Stomach (tissue), 9 donors: Measurements from ENCODE around the gene COL21A1. TPM values are rescaled to one million over a fixed set of nuclear protein-coding genes. Genes with fewer than 3 reads are reported as not detected.

Experiments used
- DNase-seq, 2 donors: peaks; one replicate each; pipeline versions ENCODE4 v3.0.0 to v3.0.0-alpha.2; 2013 to 2019
- H3K27ac ChIP-seq, 5 donors: fragments of 200-600 bp in 4 of 5; sonication (generic) in 4 of 5; one replicate each; pipeline ENCODE4 v1.5.1; 2013 to 2019; ENCODE audit warnings: mild to moderate bottlenecking in 1 of 5, moderate library complexity in 1 of 5
- H3K27me3 ChIP-seq, 3 donors: fragments of 200-600 bp; sonication (generic); one replicate each; pipeline ENCODE4 v1.5.1; 2017 to 2019; ENCODE audit warnings: mixed run types in 1 of 3
- H3K36me3 ChIP-seq, 4 donors: fragments of 200-600 bp; sonication (generic); 1 replicate in 3 of 4; 2 replicates in 1 of 4; pipeline ENCODE4 v1.5.1; 2016 to 2019
- H3K4me1 ChIP-seq, 4 donors: fragments of 200-600 bp; sonication (generic); one replicate each; pipeline ENCODE4 v1.5.1; 2016 to 2019
- H3K4me3 ChIP-seq, 4 donors: fragments of 200-600 bp; sonication (generic) in 3 of 4; one replicate each; pipeline ENCODE4 v1.5.1; 2016 to 2019; ENCODE audit warnings: mild to moderate bottlenecking in 1 of 4
- H3K9me3 ChIP-seq, 4 donors: fragments of 200-600 bp; sonication (generic); one replicate each; pipeline ENCODE4 v1.5.1; 2016 to 2019
- EP300 ChIP-seq: sonication (generic); formaldehyde crosslinking; IDR thresholded peaks from one replicate; pipeline ENCODE4 v1.6.1; 2017; ENCODE audit warnings: antibody characterized with exemption
- POLR2A ChIP-seq, 4 donors: fragments of 450-650 bp; IDR thresholded peaks; one replicate each; pipeline ENCODE4 v1.6.1; 2016; ENCODE audit warnings: antibody characterized with exemption in 4 of 4, control low read depth in 2 of 4, mild to moderate bottlenecking in 1 of 4, moderate library complexity in 1 of 4
- POLR2AphosphoS5 ChIP-seq, 3 donors: sonication (generic); formaldehyde crosslinking; IDR thresholded peaks; one replicate each; pipeline ENCODE4 v1.6.1; 2016; ENCODE audit warnings: antibody characterized with exemption in 3 of 3
- WGBS, 5 donors: extraction: QIAGEN DNeasy Blood & Tissue Kit in 3 of 5; methylation state at CpG; one replicate each; pipeline versions ENCODE4 v1.1.5 to v1.1.7; 2013 to 2018; 5-methylcytosine and 5-hydroxymethylcytosine counted together
- intact Hi-C: fragments of 100-400 bp; cut with DNase I; formaldehyde crosslinking; loops from one replicate; pipeline ENCODE4 v1.15.1; 2023; ENCODE audit warnings: low total_unique reads
- polyA plus RNA-seq, 3 donors: library from polyadenylated mRNA; stranded (reverse); fragments of 200-250 nt; gene quantifications; one replicate each; pipeline ENCODE4 v1.2.3, GENCODE V29; 2013
- total RNA-seq, 5 donors: library from RNA; depleted of rRNA; stranded (reverse); fragments of >200 nt; gene quantifications; one replicate each; pipeline versions ENCODE4 v1.1.0 to v1.2.3, GENCODE V29; 2014 to 2016
- TF ChIP-seq, protein P1 (sequence below), 7 experiments: fragments of 450-650 bp in 4 of 7; fragments of 200-600 bp in 3 of 7; sonication (generic) in 3 of 7; IDR thresholded peaks; one replicate each; pipeline ENCODE4 v1.5.1; 2016 to 2019; ENCODE audit warnings: antibody characterized with exemption in 7 of 7, control low read depth in 2 of 7, mild to moderate bottlenecking in 1 of 7
- donor health status: healthy with polysubstance abuse.
- donor health status: Bipolar disorder and iron deficiency.
- donor health status: healthy.

The COL21A1 gene
- total and polyA plus RNA-seq, 8 donors, result 0.31 to 69.4 (median 4.1) TPM; not detected in 1

DNA sequence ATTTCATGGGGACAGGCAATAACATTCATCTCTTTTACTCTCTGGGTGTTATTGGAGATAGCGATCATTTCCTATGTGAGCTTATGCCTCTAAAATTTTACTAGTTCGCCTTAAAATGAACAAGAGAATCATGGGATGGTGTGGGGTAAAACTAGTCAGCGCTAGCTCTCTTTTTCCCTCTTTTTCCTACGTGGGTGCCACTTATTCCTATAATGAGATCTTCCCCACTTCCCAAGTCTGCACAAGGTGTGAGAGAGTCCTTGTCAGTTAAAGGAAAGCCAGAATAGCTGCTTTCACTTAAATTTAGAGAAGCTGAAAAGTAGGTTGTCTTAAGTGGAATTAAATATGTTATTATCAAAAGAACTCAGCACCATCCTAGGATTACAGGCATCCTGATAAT is 198.8 kb downstream of the COL21A1 start:
- TF ChIP-seq EP300 (no peak), POLR2A (IDR thresholded peaks at IDR 0.05) (no peak), POLR2AphosphoS5 (IDR thresholded peaks at IDR 0.05) (no peak)
- TF ChIP-seq, protein P1, sequence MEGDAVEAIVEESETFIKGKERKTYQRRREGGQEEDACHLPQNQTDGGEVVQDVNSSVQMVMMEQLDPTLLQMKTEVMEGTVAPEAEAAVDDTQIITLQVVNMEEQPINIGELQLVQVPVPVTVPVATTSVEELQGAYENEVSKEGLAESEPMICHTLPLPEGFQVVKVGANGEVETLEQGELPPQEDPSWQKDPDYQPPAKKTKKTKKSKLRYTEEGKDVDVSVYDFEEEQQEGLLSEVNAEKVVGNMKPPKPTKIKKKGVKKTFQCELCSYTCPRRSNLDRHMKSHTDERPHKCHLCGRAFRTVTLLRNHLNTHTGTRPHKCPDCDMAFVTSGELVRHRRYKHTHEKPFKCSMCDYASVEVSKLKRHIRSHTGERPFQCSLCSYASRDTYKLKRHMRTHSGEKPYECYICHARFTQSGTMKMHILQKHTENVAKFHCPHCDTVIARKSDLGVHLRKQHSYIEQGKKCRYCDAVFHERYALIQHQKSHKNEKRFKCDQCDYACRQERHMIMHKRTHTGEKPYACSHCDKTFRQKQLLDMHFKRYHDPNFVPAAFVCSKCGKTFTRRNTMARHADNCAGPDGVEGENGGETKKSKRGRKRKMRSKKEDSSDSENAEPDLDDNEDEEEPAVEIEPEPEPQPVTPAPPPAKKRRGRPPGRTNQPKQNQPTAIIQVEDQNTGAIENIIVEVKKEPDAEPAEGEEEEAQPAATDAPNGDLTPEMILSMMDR (IDR thresholded peaks at IDR 0.05), result no peak

DNA sequence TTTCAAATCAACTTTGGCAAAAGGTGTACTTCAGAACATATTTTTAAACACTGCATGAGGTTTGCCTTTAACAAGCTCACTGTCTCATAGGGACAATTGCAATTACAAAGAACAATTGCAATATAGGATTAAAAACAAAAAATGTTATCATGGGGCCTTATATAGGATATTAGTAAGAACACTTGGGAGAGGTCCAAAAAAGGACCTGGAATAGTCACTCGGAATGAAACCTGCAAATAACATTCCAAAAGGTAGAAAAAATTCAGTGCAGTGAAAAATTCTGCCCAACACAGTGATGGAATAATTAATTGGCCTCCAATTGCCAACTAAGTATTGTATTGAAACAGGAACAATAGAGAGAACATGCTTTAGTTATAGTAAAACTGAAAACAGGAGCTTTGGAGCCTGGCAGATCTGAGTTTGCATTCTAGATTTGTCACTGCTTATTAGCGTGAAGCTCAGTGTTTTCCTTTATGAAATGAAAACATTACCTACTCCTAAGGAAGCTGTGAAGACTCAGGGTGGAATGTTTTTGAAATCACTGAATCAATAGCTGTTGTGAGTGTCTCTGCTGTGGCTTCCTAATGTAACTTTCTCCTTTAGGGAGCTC is 199.3 kb downstream of the COL21A1 start:
- H3K9me3 ChIP-seq, result no peaks in the 10 kb centered on the region
- no peaks in the 10 kb centered on the region for H3K36me3 ChIP-seq
- DNase-seq, result no peak
- WGBS, 5 donors, result 74 to 85% (median 77%) methylated on average over 2 of the region's 2 CpGs
- no peaks in the 10 kb centered on the region for H3K4me1 ChIP-seq
- no peak overlapping the region for H3K4me3 ChIP-seq
- no peaks in the 10 kb centered on the region for H3K27me3 ChIP-seq
- no peak overlapping the region for H3K27ac ChIP-seq
- intact Hi-C loops, result no loop called here
- TF ChIP-seq EP300, result no peak
- TF ChIP-seq POLR2A (IDR thresholded peaks at IDR 0.05), result no peak
- TF ChIP-seq, protein P1 (IDR thresholded peaks at IDR 0.05), result no peak
- TF ChIP-seq POLR2AphosphoS5 (IDR thresholded peaks at IDR 0.05), result no peak

More for the DNA sequence above, 198.8 kb downstream of the COL21A1 start:
- intact Hi-C loops, result no loop called here
- no peaks in the 10 kb centered on the region for H3K9me3 ChIP-seq
- DNase-seq, result no peak
- no peaks in the 10 kb centered on the region for H3K27me3 ChIP-seq
- H3K36me3 ChIP-seq, result no peaks in the 10 kb centered on the region
- H3K4me1 ChIP-seq, result no peaks in the 10 kb centered on the region
- 78 to 90% (median 89%) methylated on average over 4 of the region's 4 CpGs for WGBS, 5 donors
- no peak overlapping the region for H3K4me3 ChIP-seq
- H3K27ac ChIP-seq, result no peak overlapping the region

DNA sequence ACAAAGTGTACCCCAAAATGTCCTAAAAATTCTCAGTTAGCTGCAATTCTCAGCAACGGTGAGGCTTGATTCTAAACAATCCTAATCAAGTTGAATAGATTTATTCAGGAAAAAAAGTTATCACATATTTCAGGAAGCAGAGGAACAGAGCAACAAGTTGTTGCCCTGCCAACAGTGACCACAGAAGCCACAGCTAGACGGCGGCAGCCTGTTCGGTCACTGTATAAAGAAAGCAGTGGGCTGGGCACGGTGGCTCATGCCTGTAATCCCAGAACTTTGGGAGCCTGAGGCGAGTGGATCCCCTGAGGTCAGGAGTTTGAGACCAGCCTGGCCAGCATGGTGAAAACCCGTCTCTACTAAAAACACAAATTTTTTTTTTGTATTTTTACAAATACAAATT is 200.8 kb downstream of the COL21A1 start:
- H3K9me3 ChIP-seq, result no peaks in the 10 kb centered on the region
- DNase-seq, result peak; percentile 25 to 32
- no peak overlapping the region for H3K27ac ChIP-seq
- H3K27me3 ChIP-seq, result no peaks in the 10 kb centered on the region
- H3K4me1 ChIP-seq, result no peaks in the 10 kb centered on the region
- H3K36me3 ChIP-seq, result no peaks in the 10 kb centered on the region
- intact Hi-C loops, result no loop called here
- TF ChIP-seq POLR2A (IDR thresholded peaks at IDR 0.05) (no peak), POLR2AphosphoS5 (IDR thresholded peaks at IDR 0.05) (no peak), EP300 (no peak)
- TF ChIP-seq, protein P1 (IDR thresholded peaks at IDR 0.05), result no peak
- no peak overlapping the region for H3K4me3 ChIP-seq
- 48 to 65% (median 58%) methylated on average over 7 of the region's 7 CpGs for WGBS, 5 donors

DNA sequence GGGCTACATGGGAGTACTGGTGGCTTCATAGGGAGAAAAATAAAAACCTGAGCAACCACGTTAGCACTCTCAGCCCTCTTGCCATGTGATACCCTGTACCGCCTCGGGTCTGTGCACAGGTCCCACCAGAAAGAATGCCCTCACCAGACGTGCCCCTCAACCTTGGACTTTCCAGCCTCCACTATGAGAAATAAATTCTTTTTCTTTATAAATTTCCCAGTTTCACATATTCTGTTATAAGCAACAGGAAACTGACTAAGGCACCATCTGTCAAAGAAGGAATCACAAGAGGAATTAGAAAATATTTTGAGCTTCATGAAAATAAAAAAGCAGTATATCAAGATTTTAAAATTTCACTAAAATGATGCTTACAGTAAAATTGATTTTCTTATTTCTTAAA is 203.6 kb downstream of the COL21A1 start:
- no peak for DNase-seq
- Histone ChIP-seq H3K4me3 (no peak overlapping the region), H3K27ac (no peak overlapping the region), H3K36me3 (no peaks in the 10 kb centered on the region), H3K4me1 (no peaks in the 10 kb centered on the region), H3K9me3 (no peaks in the 10 kb centered on the region), H3K27me3 (no peaks in the 10 kb centered on the region)
- TF ChIP-seq POLR2AphosphoS5 (IDR thresholded peaks at IDR 0.05) (no peak), POLR2A (IDR thresholded peaks at IDR 0.05) (no peak), EP300 (no peak)
- TF ChIP-seq, protein P1 (IDR thresholded peaks at IDR 0.05), result no peak
- intact Hi-C loops, result no loop called here
- 77 to 91% (median 80%) methylated on average over 4 of the region's 4 CpGs for WGBS, 5 donors
